Epithelial cell of proximal tubule (primary cell): ENCODE data around the gene C5AR1. TPM values are rescaled to one million over a fixed set of nuclear protein-coding genes. Genes with fewer than 3 reads are reported as not detected.
A peak's percentile ranks its signal among the peaks of the same experiment; 100 is the strongest.
"Not testable (repeated sequence)": the region's sequence is repeated elsewhere in the genome, so short reads cannot be mapped to it uniquely, and the experiment has no call there.

Experiments used
- DNase-seq: peaks from one replicate; pipeline ENCODE4 v3.0.0-alpha.2; 2011; ENCODE audit warnings: low read depth
- H3K4me3 ChIP-seq: 2 replicates; pipeline ENCODE4 v1.5.1; 2011; ENCODE audit warnings: low read depth, mild to moderate bottlenecking, low read length
- total RNA-seq: library from RNA; depleted of rRNA; stranded (reverse); fragments of >200 nt; gene quantifications from 2 replicates; pipeline ENCODE4 v1.2.3, GENCODE V29; 2015
- TF ChIP-seq, protein P1 (sequence below): conservative IDR thresholded peaks from 2 replicates; pipeline ENCODE4 v1.5.1; 2012; ENCODE audit warnings: low read depth, mild to moderate bottlenecking, low read length

Gene C5AR1
- total RNA-seq, 1 donor from 2014 or later, result not detected

DNA sequence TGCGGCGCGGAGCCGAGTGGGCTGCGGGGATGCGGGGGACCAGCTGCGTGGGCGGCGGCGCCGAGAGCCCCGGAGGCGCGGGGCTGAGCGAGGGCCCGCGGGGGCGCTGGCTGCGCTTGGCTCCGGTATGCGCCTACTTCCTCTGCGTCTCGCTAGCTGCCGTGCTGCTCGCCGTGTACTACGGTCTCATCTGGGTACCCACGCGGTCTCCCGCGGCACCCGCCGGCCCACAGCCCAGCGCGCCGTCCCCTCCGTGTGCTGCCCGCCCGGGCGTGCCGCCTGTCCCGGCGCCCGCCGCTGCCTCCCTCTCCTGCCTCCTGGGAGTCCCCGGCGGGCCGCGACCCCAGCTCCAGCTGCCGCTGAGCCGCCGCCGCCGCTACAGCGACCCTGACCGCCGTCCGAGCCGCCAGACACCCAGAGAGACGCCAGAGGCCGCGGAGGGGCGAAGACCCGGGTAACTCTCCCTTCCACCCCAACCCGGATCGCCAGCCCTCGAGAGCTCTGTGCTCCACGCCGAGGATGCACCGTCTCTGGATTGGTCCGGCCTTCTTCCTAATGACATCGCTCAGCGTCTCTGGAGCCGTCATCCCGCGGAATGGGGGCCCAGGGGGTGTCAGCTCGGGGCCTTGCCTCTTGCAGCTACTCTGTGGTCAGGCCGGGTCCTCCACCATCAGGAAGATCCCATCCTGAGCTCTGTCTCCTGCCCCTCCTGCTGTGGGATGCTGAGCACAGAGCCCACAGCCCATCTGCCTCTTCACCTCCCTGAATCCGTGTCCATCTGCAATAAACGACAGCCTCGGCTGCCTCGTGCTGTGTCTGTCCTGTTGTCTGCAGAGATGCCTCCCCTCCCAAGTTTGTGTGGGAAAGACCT lies 34.5 kb upstream of the C5AR1 start:
- TF ChIP-seq, protein P1, sequence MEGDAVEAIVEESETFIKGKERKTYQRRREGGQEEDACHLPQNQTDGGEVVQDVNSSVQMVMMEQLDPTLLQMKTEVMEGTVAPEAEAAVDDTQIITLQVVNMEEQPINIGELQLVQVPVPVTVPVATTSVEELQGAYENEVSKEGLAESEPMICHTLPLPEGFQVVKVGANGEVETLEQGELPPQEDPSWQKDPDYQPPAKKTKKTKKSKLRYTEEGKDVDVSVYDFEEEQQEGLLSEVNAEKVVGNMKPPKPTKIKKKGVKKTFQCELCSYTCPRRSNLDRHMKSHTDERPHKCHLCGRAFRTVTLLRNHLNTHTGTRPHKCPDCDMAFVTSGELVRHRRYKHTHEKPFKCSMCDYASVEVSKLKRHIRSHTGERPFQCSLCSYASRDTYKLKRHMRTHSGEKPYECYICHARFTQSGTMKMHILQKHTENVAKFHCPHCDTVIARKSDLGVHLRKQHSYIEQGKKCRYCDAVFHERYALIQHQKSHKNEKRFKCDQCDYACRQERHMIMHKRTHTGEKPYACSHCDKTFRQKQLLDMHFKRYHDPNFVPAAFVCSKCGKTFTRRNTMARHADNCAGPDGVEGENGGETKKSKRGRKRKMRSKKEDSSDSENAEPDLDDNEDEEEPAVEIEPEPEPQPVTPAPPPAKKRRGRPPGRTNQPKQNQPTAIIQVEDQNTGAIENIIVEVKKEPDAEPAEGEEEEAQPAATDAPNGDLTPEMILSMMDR, result no peak
- H3K4me3 ChIP-seq, result peak overlapping the region; percentile 37
- no peak for DNase-seq

DNA sequence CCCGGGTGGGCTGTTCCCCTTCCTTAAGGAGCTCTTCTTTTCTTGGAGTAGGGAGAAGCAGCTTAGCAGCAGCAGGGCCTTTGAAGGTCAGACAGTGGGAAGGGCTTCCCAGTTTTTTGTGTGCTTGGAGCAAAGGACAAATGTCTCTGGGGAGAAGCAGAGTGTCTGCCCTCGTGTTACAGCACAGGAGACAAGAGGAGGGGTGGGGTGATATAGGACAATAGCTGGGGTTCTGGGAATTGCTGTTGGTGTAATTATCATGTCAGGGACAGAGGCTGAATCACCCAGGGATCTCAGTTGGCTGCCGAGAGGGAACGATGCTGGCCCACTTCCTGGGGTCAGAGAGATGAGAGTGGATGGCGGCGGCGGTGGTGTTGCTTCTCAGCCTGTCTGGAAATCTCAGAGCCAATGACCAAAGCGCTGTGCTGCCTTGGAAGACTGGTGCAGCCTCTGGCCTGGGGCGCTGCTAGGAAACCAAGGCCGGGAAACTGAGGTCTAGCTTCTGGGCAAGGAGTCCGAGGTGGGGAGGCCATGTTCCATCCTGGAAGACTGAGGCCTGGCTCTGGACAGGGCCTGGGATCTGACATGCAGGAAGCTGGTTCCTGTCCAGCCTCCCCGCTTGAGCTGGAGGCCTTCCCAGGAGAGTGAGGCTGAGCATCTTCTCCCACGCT lies 33.7 kb upstream of the C5AR1 start:
- DNase-seq, result no peak
- H3K4me3 ChIP-seq, result no peak overlapping the region
- TF ChIP-seq, protein P1, result no peak

- H3K4me3 ChIP-seq, DNase-seq: not testable (repeated sequence)
These were observed 33.1 kb upstream of the C5AR1 start for GRCh38 chr19:47276513-47276912.

DNA sequence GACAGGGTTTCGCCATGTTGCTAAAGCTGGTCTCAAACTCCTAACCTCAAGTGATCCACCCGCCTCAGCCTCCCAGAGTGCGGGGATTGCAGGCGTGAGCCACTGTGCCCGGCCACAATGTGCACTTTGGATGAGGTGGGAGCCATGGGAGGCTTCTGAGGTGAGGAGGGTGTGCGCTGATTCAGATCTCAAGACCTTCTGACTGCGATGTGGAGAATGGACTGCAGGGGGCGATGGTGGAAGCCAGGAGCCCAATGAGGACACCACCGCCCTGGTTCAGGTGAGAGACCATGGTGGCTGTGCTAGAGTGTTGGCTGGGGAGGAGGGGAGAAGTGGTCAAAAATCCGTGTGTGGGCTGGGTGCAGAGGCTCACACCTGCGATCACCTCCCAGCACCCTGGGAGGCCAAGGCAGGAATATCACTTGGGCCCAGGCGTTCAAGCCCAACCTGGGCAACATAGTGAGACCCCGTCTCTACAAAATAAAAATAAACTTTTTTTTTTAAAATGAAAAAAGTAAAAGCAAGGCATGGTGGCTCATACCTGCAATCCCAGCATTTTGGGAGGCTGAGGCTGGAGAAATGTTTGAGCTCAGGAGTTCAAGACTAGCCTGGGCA lies 29.4 kb upstream of the C5AR1 start:
- TF ChIP-seq, protein P1, result peak; percentile 59
- no peak for DNase-seq
- H3K4me3 ChIP-seq, result no peak overlapping the region

DNA sequence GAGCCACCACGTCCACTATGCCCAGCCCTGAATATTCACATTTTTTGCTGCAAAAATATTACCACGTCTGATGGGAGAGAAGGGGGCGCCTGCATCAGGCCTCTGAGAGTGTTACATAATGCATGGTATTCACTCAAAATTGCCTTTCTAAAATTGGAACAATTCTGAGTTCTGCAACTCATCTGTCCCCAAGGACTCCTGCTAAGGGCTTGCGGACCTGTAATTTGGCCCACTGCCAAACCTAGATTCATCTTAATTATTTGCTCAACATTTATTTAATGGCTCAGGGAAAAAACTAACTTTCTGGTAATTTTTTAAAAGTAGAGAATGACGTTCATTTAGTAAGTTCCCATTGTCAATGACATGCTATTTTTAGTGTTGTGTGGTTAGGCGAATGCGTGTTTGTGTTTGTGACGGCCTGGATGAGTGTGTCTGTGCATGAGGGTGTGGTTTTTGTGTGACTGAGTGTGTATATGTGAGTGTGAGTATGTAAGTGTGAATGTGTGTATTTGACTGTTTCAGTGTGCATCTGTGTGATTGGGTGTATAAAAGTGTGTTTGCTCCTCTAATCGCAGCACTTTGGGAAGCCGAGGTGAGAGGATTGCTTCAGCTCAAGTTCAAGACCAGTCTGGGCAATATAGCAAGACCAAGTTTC lies 26.1 kb upstream of the C5AR1 start:
- DNase-seq, result no peak
- no peak overlapping the region for H3K4me3 ChIP-seq
- TF ChIP-seq, protein P1, result no peak

- H3K4me3 ChIP-seq, result no peak overlapping the region
- no peak for DNase-seq
- TF ChIP-seq, protein P1, result peak; percentile 82
These were observed 25.2 kb upstream of the C5AR1 start for GRCh38 chr19:47284324-47284899.
